Measurements from ENCODE around the gene NCKAP5.

Gene NCKAP5

GRCh38 chr2:132911726-132912724, 656.2 kb downstream of the NCKAP5 start:
- Histone ChIP-seq H3K27me3 (no peaks in the 10 kb centered on the region), H3K9ac (no peak overlapping the region), H3K36me3 (no peaks in the 10 kb centered on the region), H3K27ac (no peak overlapping the region), H3K4me3 (no peak overlapping the region), H3K4me2 (no peak overlapping the region), H3K9me3 (replicated peaks in 1 of 11) (peaks cover 0 to 8% (median 0%) of the 10 kb centered on the region in 11 experiments; a peak in 1 of 22 replicates), H4K20me1 (no peaks in the 10 kb centered on the region), H3K4me1 (no peaks in the 10 kb centered on the region)
- TF ChIP-seq Cebpa-rat (IDR thresholded peaks at IDR 0.05): no peak

DNA sequence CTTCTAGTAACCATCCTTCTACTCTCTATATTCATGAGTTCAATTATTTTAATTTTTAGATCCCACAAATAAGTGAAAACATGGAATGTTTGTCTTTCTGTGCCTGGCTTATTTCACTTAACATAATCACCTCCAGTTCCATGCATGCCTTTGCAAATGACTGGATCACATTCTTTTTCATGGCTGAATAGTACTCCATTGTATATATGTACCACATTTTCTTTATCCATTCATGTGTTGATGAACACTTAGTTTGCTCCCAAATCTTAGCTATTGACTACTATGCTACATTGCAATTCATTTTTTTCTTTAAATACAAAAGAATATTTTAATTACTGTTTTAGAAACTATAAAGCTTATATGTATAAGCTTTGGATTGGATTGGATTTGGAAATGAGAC, 657.8 kb downstream of the NCKAP5 start:
- no peak for TF ChIP-seq Cebpa-rat (IDR thresholded peaks at IDR 0.05)
- Histone ChIP-seq H3K27ac (no peak overlapping the region), H3K9me3 (replicated peaks in 1 of 11) (peaks cover 0 to 8% (median 0%) of the 10 kb centered on the region in 11 experiments; a peak in 1 of 22 replicates), H3K4me2 (no peak overlapping the region), H3K4me1 (no peaks in the 10 kb centered on the region), H3K36me3 (no peaks in the 10 kb centered on the region), H3K27me3 (no peaks in the 10 kb centered on the region), H3K9ac (no peak overlapping the region), H4K20me1 (no peaks in the 10 kb centered on the region), H3K4me3 (no peak overlapping the region)

- no peaks in the 10 kb centered on the region for H3K36me3 ChIP-seq
- no peaks in the 10 kb centered on the region for H3K4me1 ChIP-seq
- H4K20me1 ChIP-seq: no peaks in the 10 kb centered on the region
- peaks cover 0 to 8% (median 0%) of the 10 kb centered on the region in 11 experiments; a peak in 1 of 22 replicates for H3K9me3 ChIP-seq (replicated peaks in 1 of 11)
- H3K4me3 ChIP-seq: no peak overlapping the region
- H3K4me2 ChIP-seq: no peak overlapping the region
- no peaks in the 10 kb centered on the region for H3K27me3 ChIP-seq
- H3K27ac ChIP-seq: no peak overlapping the region
- H3K9ac ChIP-seq: no peak overlapping the region
- no peak for TF ChIP-seq Cebpa-rat (IDR thresholded peaks at IDR 0.05)
Observed at GRCh38 chr2:132909427-132909826, 658.8 kb downstream of the NCKAP5 start.

DNA sequence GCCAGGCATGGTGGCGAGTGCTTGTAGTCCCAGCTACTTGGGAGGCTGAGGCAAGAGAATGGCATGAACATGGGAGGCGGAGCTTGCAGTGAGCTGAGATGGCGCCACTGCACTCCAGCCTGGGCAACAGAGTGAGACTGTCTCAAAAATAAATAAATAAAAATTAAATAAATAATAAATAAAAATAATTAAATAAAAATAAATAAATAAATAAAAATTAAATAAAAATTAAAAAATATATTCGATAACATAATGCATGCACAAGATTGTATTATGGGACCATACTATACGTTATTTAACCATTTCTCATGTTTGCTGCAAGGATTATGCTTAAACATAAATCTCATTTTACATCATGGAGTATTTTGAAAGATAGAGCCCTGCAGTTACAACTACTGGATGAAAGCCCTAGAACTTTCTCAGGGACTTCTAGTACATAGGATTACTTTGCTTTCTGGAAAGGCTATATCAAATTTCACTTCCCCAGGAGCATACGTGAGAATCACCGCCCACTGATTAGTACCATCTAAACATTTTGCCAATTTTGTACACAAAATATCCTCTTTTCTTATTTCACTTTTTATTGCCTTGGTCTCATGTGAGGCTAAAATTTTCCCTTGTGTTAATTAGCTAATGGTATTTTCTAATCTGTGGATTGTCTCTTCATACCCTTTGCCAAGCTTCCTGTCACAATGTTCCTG, 664.0 kb downstream of the NCKAP5 start:
- H3K4me1 ChIP-seq: no peaks in the 10 kb centered on the region
- H3K27me3 ChIP-seq: no peaks in the 10 kb centered on the region
- no peaks in the 10 kb centered on the region for H3K9me3 ChIP-seq (replicated peaks in 1 of 11)
- no peaks in the 10 kb centered on the region for H4K20me1 ChIP-seq
- no peaks in the 10 kb centered on the region for H3K36me3 ChIP-seq
- H3K4me3 ChIP-seq: no peak overlapping the region
- no peak overlapping the region for H3K4me2 ChIP-seq
- TF ChIP-seq Cebpa-rat (IDR thresholded peaks at IDR 0.05): no peak
- H3K9ac ChIP-seq: no peak overlapping the region
- no peak overlapping the region for H3K27ac ChIP-seq

DNA sequence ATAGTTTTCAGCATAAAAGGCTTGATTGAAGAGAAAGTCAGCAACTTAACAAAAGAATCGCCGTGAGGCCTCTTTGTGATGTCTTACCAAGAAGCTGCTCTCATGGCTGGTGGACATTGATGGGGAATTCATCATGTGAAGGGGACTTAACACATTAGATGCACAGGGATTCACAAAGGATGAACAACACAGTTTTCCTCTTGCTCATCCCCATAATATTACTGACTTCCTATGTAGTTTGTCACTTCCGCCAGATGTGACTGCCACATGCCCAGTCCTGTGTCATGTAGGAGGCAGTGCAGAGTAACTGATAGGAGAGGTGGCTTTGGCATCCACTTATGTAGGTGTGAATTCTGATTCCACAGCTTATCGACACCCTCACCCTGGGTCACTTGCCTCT, 665.6 kb downstream of the NCKAP5 start:
- H3K27ac ChIP-seq: no peak overlapping the region
- H3K4me3 ChIP-seq: no peak overlapping the region
- H3K4me1 ChIP-seq: no peaks in the 10 kb centered on the region
- TF ChIP-seq Cebpa-rat (IDR thresholded peaks at IDR 0.05): no peak
- no peak overlapping the region for H3K9ac ChIP-seq
- no peak overlapping the region for H3K4me2 ChIP-seq
- no peaks in the 10 kb centered on the region for H3K27me3 ChIP-seq
- no peaks in the 10 kb centered on the region for H4K20me1 ChIP-seq
- no peaks in the 10 kb centered on the region for H3K36me3 ChIP-seq
- peaks cover 0 to 4% (median 0%) of the 10 kb centered on the region in 11 experiments; a peak in 1 of 22 replicates for H3K9me3 ChIP-seq (replicated peaks in 1 of 11)

- H3K9me3 ChIP-seq (replicated peaks in 1 of 11): peaks cover 0 to 4% (median 0%) of the 10 kb centered on the region in 11 experiments; a peak in 1 of 22 replicates
- H3K27me3 ChIP-seq: no peaks in the 10 kb centered on the region
- H3K4me1 ChIP-seq: no peaks in the 10 kb centered on the region
- H3K36me3 ChIP-seq: no peaks in the 10 kb centered on the region
- H3K27ac ChIP-seq: no peak overlapping the region
- no peak overlapping the region for H3K4me3 ChIP-seq
- no peaks in the 10 kb centered on the region for H4K20me1 ChIP-seq
- no peak overlapping the region for H3K9ac ChIP-seq
- H3K4me2 ChIP-seq: no peak overlapping the region
- TF ChIP-seq Cebpa-rat (IDR thresholded peaks at IDR 0.05): no peak
Observed at GRCh38 chr2:132901661-132902060, 666.6 kb downstream of the NCKAP5 start.

- H3K27ac ChIP-seq: no peak overlapping the region
- no peaks in the 10 kb centered on the region for H3K36me3 ChIP-seq
- H3K4me3 ChIP-seq: no peak overlapping the region
- H3K9me3 ChIP-seq (replicated peaks in 1 of 11): peaks cover 0 to 4% (median 0%) of the 10 kb centered on the region in 11 experiments; a peak in 1 of 22 replicates
- no peaks in the 10 kb centered on the region for H4K20me1 ChIP-seq
- no peak overlapping the region for H3K9ac ChIP-seq
- H3K4me2 ChIP-seq: no peak overlapping the region
- H3K27me3 ChIP-seq: no peaks in the 10 kb centered on the region
- no peak for TF ChIP-seq Cebpa-rat (IDR thresholded peaks at IDR 0.05)
- H3K4me1 ChIP-seq: 0 out of 20 replicates have a peak, but pooled peaks cover 0 to 6% (median 0%) of the 10 kb centered on the region in 10 experiments
Observed at GRCh38 chr2:132897111-132897510, 671.2 kb downstream of the NCKAP5 start.

GRCh38 chr2:132896073-132896472, 672.2 kb downstream of the NCKAP5 start:
- TF ChIP-seq Cebpa-rat (IDR thresholded peaks at IDR 0.05): no peak
- Histone ChIP-seq H3K36me3 (no peaks in the 10 kb centered on the region), H3K4me1 (0 out of 20 replicates have a peak, but pooled peaks cover 0 to 6% (median 0%) of the 10 kb centered on the region in 10 experiments), H4K20me1 (no peaks in the 10 kb centered on the region), H3K4me2 (no peak overlapping the region), H3K27me3 (no peaks in the 10 kb centered on the region), H3K27ac (no peak overlapping the region), H3K9ac (no peak overlapping the region), H3K4me3 (no peak overlapping the region), H3K9me3 (replicated peaks in 1 of 11) (peaks cover 0 to 4% (median 0%) of the 10 kb centered on the region in 11 experiments; a peak in 1 of 22 replicates)

- Histone ChIP-seq H3K9me3 (replicated peaks in 1 of 11) (peaks cover 0 to 7% (median under 1%) of the 10 kb centered on the region in 11 experiments; a peak in 9 of 22 replicates), H3K27ac (no peak overlapping the region), H4K20me1 (no peaks in the 10 kb centered on the region), H3K4me2 (no peak overlapping the region), H3K4me3 (no peak overlapping the region), H3K9ac (no peak overlapping the region), H3K36me3 (no peaks in the 10 kb centered on the region), H3K4me1 (0 out of 20 replicates have a peak, but pooled peaks cover 0 to 6% (median 0%) of the 10 kb centered on the region in 10 experiments), H3K27me3 (no peaks in the 10 kb centered on the region)
- TF ChIP-seq Cebpa-rat (IDR thresholded peaks at IDR 0.05): no peak
Observed at GRCh38 chr2:132891498-132891897, 676.8 kb downstream of the NCKAP5 start.

Data from BLaER1 treated with 17β-estradiol and CSF1 and Interleukin-3, amounts not matched to agents 10 nM and 100 nM (cell line).